Right hindlimb (tissue), 1 donor: Measurements from ENCODE around the gene ALOXE3.
"Not testable (repeated sequence)": the region's sequence is repeated elsewhere in the genome, so short reads cannot be mapped to it uniquely, and the experiment has no call there.

Source experiments
- DNase-seq: peaks from one replicate; pipeline ENCODE4 v3.0.0-alpha.2; 2018

ALOXE3 gene

DNA sequence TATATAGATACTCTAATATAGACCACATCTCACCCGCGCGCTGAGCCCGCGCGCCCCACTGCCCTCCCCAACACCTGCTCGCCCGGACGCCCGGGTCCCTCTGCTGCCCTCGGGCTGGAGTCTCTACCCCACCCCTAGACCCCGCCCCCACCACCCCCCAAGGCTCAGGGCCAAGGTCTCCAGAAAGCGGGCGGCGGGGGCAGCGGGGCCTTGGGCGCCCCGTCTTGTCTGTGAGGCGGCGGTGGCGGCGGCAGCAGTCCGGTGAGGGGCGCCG lies 3.0 kb upstream of the ALOXE3 start:
- no peak for DNase-seq

DNA sequence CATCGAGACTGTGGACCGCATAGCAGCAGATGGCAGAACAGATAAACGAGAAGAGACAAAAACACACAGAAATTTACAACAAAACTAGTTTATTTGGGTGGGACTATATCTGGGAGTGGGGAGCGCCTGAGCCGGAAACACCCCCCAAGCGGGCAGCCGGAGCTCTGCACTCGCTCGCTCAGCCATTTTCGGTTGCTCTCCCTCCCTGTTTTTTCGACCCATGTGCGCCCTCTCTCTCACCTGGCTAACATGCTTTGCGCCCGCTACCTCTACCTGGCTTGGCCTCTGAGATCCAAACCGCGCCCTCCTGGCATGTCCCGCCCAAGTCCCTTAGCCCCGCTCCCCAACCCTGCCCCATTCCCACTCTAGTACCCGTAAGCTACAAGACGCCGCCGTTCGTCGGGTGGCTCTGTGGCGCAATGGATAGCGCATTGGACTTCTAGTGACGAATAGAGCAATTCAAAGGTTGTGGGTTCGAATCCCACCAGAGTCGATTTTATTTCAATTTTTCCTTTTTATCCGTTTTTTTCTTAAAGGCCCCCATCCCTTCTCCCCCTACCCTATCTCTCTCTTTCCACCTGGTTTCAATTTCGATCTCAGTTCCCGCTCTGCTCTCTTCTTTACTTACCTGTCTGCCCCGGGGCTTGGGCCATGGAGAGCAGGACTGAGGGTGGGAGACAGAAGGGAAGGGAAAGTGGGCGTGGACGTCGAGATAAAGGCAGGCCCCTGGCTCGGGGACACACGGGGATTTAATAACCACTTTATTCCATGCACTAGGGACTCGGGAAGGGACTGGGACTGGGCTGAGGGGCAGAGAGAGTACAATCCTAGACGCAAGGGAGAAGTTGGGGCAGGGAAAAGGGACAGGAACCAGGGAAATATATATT lies 2.4 kb upstream of the ALOXE3 start:
- peak; percentile 71 for DNase-seq

DNA sequence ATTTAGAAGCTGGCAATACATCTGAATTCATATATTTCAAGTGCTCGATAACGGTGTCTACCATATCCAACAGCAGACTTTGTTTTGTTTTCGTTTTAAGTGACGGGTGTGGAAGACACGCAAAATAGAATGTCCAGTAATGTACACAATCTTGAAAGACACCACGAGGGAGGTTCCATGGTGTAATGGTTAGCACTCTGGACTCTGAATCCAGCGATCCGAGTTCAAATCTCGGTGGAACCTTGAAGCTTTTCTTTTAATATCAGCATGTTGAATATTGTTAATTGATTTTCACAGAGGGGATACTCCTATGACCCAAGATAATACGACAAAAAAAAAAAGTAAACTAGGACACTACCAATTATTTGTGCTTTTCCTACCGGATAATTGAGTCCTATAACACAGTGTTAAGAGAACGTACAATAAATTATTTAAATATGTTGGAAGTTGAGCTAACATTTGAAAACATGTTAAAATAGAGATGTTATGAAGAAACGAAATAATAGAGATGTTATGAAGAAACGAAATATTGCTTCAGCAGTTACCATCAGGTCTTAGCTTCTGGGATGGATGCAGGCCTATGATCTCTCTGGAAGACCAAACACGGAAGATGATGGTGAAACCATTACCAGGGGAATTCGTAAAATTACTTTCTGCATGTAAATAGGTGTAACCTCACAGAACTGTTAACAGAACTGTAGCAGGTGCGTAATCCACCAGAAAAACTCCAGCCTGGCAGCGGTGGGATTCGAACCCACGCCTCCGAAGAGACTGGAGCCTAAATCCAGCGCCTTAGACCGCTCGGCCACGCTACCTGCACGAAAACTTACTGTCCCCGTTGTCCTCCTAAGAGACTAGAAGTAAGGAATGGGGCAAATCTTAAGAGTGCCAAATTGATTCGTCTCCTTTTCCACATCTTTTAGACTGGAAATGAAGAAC lies 1.5 kb upstream of the ALOXE3 start:
- peak; percentile 90 for DNase-seq

GRCh38 chr17:8118769-8119580 lies 661 bp upstream of the ALOXE3 start:
- peak; percentile 89 for DNase-seq

GRCh38 chr17:8117367-8117979 lies 841 bp downstream of the ALOXE3 start:
- DNase-seq = no peak

DNA sequence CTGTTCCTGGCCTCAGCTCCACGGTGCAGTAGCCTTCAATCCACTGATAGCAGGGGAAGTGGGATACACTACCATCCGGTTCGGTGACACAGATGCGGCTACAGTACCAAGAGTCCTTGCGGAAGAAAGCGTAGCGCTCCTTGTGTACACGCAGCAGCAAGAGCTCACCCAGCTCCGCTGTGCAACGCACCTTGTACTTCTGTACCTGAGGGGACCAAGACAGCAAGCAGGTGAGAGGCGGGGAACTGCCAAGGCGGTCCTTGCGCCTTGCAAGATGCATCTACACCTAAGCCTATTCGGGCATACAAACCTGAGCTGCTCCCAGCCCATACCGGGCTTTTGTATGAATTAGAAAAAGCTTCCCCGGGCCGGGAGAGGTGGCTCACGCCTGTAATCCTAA lies 1.5 kb downstream of the ALOXE3 start:
- no peak for DNase-seq

GRCh38 chr17:8110907-8111306 lies 7.4 kb downstream of the ALOXE3 start:
- DNase-seq = no peak

- DNase-seq = no peak
Observed at GRCh38 chr17:8110456-8110804, 7.9 kb downstream of the ALOXE3 start.

DNA sequence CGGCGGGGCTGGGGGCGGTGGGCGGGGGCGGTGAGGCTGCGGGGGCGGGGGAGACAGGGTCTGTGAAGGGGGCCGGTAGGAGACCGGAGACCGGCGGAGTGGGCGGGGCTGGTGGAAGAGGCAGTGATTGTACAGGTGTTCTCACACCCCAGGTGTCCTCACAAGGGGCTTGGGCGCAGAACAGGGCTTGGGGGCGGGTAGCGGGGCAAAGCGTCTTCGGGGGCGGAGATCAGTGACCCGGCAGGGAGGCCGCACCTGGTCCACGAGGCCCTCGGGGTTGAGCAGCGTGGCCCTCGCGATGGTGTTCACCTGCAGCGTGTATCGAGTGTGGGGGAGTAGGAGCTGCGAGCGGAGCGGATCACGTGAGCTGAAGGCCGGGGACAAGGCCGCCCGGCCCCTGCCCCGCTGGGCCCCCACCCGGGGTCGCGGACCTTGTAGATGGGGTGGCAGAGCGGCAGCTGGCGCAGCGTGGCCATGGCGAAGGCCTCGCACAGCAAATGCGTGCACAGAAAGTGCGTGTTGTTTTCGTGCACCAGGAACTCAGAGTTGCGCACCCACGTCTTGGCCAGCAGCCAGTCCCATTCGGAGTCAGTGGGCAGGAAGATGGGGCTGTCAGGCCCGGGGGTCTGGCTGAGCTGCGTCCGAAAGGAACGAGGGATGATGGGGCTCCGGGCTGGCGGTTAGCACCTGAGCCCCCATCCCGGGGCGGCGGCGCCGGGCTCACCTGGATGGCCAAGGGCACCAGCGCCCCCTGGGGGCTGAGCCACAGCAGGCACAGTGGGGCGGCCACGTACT lies 8.5 kb downstream of the ALOXE3 start:
- peak; percentile 50 for DNase-seq

GRCh38 chr17:8108972-8109660 lies 9.2 kb downstream of the ALOXE3 start:
- DNase-seq = no peak

DNA sequence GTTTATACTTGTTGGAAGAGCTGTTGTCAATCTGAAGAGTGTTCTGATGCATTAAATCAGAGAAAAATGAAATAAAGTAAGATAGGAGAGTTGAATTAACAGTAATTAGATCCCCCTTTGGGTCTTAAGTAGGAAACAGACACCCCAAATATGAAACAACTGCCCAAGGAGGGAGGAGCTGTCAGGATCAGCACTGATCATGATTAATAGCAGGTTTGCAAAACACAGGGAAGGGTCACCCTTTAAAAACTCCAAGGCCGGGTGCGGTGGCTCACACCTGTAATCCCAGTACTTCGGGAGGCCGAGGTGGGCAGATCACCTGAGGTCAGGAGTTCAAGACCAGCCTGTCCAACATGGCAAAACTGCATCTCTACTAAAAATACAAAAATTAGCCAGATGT lies 11.3 kb downstream of the ALOXE3 start:
- not testable (repeated sequence) for DNase-seq

DNA sequence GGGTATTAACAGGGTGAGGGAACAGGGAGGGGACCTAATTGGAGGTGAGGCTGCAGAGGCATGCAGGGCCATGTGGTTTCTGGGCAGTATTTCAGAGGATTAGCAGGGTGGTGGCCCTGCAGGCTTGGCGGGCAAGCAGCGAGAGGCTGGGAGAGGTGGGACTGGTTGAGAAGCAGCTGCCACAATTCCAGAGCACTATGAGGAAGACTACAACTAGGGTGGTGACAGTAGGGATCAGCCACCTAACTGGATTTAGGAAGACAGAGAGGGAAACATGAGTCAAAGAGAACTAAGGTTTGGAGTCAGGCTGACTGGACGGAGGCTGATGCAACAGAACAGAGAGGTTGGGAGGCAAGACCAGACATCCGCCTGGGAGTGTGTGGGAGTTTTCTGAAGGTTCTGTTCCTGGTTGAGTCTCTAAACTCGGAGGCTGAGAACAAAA lies 12.3 kb downstream of the ALOXE3 start:
- DNase-seq = no peak

DNA sequence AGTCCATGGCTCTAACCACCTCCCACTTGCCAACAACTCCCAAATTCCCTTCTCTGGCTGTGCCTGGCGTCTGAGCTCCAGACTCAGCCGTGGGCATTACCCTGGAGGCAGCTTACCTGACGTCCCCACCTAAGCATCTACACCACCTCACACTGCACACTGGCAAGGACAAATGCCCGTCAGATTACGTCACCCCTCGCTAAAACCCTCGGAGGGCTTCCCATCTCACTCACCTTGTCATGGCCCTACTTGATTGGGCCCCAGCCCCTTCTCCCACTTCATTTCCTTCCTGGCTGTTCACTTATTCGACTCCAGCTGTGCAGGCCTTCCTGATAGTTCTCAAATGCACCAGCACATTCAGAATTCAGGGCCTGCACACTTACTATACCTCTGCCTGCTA lies 13.4 kb downstream of the ALOXE3 start:
- no peak for DNase-seq

DNA sequence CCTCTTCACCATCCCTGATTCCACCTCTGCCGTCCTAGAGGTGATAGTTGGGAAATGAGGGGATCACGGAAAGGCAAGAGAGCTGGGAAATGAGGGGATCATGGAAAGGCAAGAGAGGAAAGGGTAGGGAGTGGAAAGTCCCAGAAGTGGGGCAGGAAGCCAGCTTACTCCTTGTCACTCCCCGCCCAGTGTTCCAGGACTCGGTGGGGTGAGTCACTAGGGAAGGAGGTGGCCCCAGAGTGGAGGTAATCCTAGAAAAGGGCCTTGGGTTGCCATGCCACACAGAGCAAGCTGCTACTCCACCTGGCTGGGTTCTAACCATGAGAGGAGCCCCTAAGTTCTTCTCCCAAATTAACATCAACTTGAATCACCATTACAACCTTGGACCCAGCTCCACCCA lies 14.8 kb downstream of the ALOXE3 start:
- no peak for DNase-seq

- no peak for DNase-seq
Observed at GRCh38 chr17:8101721-8102120, 16.6 kb downstream of the ALOXE3 start.

GRCh38 chr17:8100763-8101162 lies 17.6 kb downstream of the ALOXE3 start:
- DNase-seq = no peak

GRCh38 chr17:8100111-8100510 lies 18.2 kb downstream of the ALOXE3 start:
- DNase-seq = no peak

- no peak for DNase-seq
Observed at GRCh38 chr17:8096541-8096940, 21.8 kb downstream of the ALOXE3 start.

DNA sequence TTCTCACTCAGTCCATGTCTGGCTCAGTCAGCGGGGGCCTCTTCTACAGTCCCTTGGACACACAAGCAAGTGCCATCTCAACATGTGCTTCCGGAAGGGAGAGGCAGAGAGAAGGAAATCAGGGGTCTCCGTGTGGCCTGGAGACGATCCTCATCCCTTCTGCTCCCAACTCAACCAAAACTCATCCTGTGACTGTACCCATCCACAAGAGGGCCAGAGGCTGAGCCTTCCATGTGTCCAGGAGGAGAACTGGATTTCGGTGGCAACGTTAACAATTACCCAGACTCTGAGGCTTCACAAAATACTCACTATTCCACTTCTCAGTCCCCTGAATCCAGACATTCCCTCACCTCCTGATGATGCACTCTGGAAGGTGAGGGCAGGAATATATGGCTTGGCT lies 23.0 kb downstream of the ALOXE3 start:
- DNase-seq = no peak

- no peak for DNase-seq
Observed at GRCh38 chr17:8091033-8091687, 27.2 kb downstream of the ALOXE3 start.

DNA sequence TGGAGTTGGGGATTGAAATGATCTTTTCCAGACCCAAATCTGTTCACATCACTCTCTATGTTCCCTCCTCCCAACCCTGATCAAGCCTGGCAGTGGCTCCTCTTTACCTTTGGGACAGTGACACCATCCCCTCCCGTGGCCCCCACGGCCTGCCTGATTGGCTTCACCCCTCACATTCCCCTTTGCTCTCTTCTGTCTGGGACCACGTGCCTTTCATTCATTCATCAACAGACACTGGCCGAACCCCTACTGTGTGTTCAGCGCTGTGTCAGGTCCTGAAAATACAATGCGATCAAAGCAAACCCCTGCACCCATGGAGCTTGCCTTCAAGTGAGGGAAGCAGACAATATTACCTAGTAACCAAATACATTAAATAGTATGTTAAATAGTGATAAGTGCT lies 28.6 kb downstream of the ALOXE3 start:
- DNase-seq = no peak
